Fibroblast of villous mesenchyme (primary cell): ENCODE results near the gene GNL2. TPM values are rescaled to one million over a fixed set of nuclear protein-coding genes. Genes with fewer than 3 reads are reported as not detected.
A peak's percentile ranks its signal among the peaks of the same experiment; 100 is the strongest.

Source experiments
- DNase-seq: peaks from one replicate; pipeline ENCODE4 v3.0.0-alpha.2; 2010; ENCODE audit warnings: low read depth
- H3K4me3 ChIP-seq: 2 replicates; pipeline ENCODE4 v1.5.1; 2011; ENCODE audit warnings: low read depth, mild to moderate bottlenecking, low read length
- total RNA-seq: library from RNA; depleted of rRNA; stranded (reverse); fragments of >200 nt; gene quantifications from 2 replicates; pipeline ENCODE4 v1.2.3, GENCODE V29; 2012
- TF ChIP-seq, protein P1 (sequence below): IDR thresholded peaks from 2 replicates; pipeline ENCODE4 v1.5.1; 2012; ENCODE audit warnings: low read depth, mild to moderate bottlenecking, low read length; ENCODE audit not compliant: insufficient read depth

Gene GNL2
- total RNA-seq, 1 donor, result 77.7 TPM

DNA sequence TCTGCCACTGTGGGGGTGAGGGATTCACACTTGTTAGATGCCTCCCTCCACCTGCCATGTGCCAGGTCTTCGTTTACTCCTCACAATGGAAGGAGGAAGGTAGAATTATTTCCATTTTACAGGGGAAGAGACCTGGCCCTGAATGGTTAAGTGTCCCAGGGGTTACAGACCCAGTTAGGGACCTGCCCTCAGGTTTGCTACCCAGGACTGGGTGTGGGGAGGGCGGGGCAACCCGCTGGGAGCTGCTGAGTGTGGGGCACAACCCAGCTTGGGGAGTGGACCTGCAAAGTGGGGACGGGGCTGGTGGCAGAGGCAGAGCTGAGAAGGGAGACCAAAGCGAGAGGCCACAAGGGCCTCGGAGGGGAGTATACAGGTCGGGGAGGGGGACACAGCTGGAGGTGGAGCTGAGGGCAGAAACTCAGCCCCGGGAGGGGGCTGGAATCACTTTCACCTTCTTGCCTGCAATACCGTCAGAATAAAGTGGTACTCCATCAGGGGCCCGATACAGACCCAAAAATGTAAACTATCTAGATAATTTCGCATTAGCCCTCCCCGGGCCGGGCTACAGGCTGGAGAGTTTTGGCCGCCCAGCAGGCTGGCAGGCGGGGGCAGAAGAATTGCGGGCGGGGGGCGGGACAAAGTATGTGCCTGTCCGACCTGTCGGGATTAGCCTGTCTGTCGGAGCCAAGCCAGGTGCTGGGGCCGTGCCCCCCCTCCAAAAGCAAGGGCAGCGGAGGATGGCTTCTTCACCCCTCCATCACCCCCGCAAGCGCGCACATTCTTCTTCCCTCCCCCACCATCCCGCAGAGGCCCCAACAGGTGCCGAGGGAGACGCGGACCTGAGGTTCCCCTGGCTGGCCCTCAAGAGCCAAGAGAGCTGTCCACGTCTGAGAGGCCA lies 37.6 kb upstream of the GNL2 start:
- DNase-seq, result no peak
- TF ChIP-seq, protein P1, sequence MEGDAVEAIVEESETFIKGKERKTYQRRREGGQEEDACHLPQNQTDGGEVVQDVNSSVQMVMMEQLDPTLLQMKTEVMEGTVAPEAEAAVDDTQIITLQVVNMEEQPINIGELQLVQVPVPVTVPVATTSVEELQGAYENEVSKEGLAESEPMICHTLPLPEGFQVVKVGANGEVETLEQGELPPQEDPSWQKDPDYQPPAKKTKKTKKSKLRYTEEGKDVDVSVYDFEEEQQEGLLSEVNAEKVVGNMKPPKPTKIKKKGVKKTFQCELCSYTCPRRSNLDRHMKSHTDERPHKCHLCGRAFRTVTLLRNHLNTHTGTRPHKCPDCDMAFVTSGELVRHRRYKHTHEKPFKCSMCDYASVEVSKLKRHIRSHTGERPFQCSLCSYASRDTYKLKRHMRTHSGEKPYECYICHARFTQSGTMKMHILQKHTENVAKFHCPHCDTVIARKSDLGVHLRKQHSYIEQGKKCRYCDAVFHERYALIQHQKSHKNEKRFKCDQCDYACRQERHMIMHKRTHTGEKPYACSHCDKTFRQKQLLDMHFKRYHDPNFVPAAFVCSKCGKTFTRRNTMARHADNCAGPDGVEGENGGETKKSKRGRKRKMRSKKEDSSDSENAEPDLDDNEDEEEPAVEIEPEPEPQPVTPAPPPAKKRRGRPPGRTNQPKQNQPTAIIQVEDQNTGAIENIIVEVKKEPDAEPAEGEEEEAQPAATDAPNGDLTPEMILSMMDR, result no peak
- H3K4me3 ChIP-seq, result no peak overlapping the region

DNA sequence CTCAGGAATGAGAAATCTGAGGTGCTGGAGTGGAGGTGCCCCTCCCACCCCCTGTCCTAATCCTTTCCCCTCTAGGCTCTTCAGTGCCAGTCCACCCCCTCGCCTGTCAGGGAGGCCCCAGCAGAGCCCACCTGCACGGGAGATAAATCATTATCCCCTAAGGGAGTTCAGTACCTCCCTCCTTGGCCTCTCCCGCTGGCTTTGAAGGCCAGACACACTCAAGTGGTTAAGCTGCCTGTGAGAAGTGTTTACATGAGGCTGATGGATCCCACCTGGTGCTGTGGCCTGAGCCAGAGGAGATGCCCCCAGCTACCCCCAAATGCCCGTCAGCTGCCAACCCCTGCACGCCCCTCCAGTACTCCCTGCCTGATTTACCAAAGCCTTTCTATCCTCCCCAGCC lies 35.3 kb upstream of the GNL2 start:
- peak; percentile 24 for DNase-seq
- H3K4me3 ChIP-seq, result no peak overlapping the region
- TF ChIP-seq, protein P1, result no peak

DNA sequence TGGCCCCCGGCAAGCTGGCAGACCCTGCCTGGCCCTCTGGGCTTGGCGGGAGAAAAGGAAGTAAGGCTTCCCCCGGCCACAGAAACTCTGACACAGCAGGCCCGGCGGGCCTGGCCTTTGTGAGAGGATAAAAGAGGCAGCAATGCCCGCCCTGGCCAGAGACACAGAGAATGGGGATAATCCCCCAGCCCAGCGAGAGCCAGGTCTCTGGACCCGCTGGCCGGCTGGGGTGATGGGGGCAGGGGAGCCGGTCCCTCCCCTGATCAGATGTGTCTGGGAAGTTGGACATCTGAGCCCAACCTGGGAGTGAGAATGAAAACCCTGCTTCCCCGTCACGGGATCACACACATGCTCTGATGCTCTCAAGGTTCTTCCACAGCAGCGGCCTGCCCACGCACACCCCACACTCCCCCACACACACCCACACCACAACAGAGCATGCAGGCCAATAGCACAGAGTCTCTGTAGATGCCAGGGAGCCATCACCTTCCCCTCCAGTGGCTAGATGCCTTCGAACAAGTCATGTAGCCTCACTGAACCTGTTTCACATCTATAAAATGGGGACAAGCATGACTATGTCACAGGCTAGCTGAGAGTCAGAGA lies 34.8 kb upstream of the GNL2 start:
- H3K4me3 ChIP-seq, result no peak overlapping the region
- DNase-seq, result no peak
- TF ChIP-seq, protein P1, result no peak

DNA sequence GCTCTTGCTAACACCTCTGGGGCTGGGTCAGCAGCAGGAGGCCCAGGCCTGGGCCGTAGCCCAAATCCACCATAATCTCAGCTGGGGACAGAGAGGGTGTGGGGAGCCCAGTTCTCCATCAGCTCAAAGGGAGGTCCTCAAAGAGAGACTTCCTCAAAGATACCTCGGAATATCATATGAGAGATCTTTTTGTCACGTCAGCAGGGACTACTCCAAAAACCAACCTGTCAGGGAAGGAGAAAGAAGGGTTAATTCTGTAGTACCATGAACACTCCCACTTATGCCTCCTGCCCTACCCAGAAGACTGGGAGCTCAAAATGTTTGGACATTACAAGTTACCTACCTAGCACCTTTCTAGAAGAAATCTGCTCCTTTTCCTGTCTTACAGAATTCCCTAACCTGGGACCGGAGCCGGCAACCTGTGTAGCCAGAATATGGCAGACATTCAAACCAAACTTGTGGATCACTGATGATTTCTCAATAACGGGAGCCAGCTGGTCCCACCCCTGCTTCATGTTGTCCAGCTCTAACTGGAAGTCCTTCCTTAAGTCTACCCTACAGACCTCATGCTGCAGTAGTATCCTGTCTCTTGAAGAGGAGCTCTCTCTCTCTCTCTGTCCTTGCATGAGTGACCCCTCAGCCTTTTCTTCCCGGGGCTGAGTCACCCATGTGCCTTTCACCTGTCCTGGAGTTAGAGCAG lies 34.1 kb upstream of the GNL2 start:
- H3K4me3 ChIP-seq, result no peak overlapping the region
- TF ChIP-seq, protein P1, result no peak
- DNase-seq, result no peak

DNA sequence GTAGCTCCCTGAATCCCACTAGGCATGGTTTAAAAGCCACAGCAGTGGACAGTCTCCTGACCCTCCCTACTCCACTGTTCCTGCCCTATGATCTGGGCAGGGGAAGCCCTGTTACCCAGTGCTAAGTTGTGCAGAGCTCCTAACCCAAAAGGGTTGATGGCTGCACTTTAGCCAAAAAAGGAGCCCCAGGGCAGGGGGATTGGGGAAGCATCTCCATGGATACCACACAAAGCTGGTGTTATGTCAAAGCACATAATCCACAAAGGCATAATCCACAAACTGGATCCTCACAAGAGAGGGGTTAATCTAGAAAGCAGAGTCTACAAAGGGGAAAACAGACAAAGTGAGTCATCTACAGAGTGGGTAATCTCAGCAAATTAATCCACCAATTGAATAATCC lies 33.3 kb upstream of the GNL2 start:
- DNase-seq, result no peak
- no peak overlapping the region for H3K4me3 ChIP-seq
- TF ChIP-seq, protein P1, result no peak

DNA sequence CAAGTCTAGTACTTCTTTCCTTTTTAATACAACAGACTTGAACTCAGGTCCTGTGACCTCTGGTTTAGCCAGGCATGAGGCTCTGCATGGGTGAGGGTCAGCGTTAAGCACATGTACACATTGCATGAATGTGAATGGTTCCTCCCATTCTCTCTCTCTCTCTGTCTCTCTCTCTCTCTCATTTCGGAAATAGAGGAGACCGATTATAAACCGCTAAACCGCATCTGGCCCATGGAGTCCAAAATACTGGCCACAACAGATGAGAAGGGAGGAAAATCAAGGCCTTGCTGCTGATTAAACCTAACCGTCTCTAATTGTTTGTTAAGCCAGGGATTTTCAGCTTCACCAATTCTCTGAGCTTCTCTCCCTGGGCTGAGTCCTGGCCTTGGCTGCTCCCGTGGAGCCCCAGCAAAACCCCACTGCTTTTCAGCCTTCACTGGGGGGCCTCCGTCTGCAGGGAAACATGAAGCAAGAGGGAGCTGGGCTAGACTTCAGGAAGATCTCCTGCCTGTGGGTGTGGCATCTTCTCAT lies 32.4 kb upstream of the GNL2 start:
- TF ChIP-seq, protein P1, result no peak
- no peak for DNase-seq
- no peak overlapping the region for H3K4me3 ChIP-seq
